B cell (primary cell): Measurements from ENCODE around the gene IL36A. TPM values are rescaled to one million over a fixed set of nuclear protein-coding genes. Genes with fewer than 3 reads are reported as not detected.

Experiments used
- ATAC-seq: fragments of 200-7000 bp; cut with Tn5 transposase; one replicate; pipeline ENCODE4 v1.10.0; 2021; ENCODE audit warnings: low read depth, mild to moderate bottlenecking, moderate number of reproducible peaks, moderate library complexity
- CTCF ChIA-PET: fragments of 350-600 bp; sonication (Branson Sonifier 250); formaldehyde crosslinking; loops from one replicate; lab custom pipeline; 2021; ENCODE audit warnings: antibody characterized with exemption, inconsistent platforms; lab: Charles Lee
- POLR2A ChIA-PET: fragments of 350-600 bp; sonication (Branson Sonifier 250); formaldehyde crosslinking; loops from one replicate; lab custom pipeline; 2021; ENCODE audit warnings: antibody characterized with exemption; lab: Charles Lee
- DNase-seq: peaks from one replicate; pipeline ENCODE4 v3.0.0; 2013
- H2AFZ ChIP-seq: 2 replicates; pipeline ENCODE4 v1.6.1; 2012; ENCODE audit warnings: mild to moderate bottlenecking, low read depth, low read length; ENCODE audit not compliant: insufficient read depth, poor library complexity, severe bottlenecking
- H3K27ac ChIP-seq, 2 donors: 1 replicate in 1 of 2; 2 replicates in 1 of 2; pipeline ENCODE4 v1.5.1; 2012 to 2013; ENCODE audit warnings: low read length in 2 of 2, mild to moderate bottlenecking in 2 of 2, moderate library complexity in 1 of 2
- H3K27me3 ChIP-seq, 4 experiments: fragments of 200-600 bp in 1 of 4; sonication (generic) in 1 of 4; replicated peaks in 1 of 4; 1 replicate in 2 of 4; 2 replicates in 2 of 4; pipeline versions ENCODE4 v1.6.1 to v1.7.0; 2013 to 2016; ENCODE audit warnings: low read length in 3 of 4, mild to moderate bottlenecking in 2 of 4, mixed read lengths in 1 of 4, moderate library complexity in 1 of 4; ENCODE audit not compliant: insufficient read depth in 4 of 4, control insufficient read depth in 3 of 4; ENCODE audit errors: control extremely low read depth in 1 of 4
- H3K36me3 ChIP-seq, 2 experiments: replicated peaks in 1 of 2; 1 replicate in 1 of 2; 2 replicates in 1 of 2; pipeline versions ENCODE4 v1.6.1 to v1.7.1; 2013; ENCODE audit warnings: low read length in 1 of 2; ENCODE audit not compliant: insufficient read depth in 2 of 2, control insufficient read depth in 1 of 2; ENCODE audit errors: control extremely low read depth in 1 of 2, extremely low read depth in 1 of 2
- H3K4me1 ChIP-seq, 2 donors: fragments of 200-600 bp in 1 of 2; sonication (generic) in 1 of 2; 1 replicate in 1 of 2; 2 replicates in 1 of 2; pipeline versions ENCODE4 v1.5.1 to v1.6.1; 2013 to 2017; ENCODE audit warnings: low read length in 2 of 2; ENCODE audit not compliant: control insufficient read depth in 2 of 2, insufficient read depth in 2 of 2
- H3K4me2 ChIP-seq: replicated peaks from 2 replicates; pipeline ENCODE3; 2012; ENCODE audit warnings: mild to moderate bottlenecking, low read depth, low read length; ENCODE audit not compliant: poor library complexity, severe bottlenecking
- H3K4me3 ChIP-seq, 5 experiments: fragments of 200-600 bp in 1 of 5; sonication (generic) in 1 of 5; 1 replicate in 3 of 5; 2 replicates in 2 of 5; pipeline versions ENCODE4 v1.5.1 to v1.7.0; 2011 to 2016; ENCODE audit warnings: low read length in 4 of 5, mild to moderate bottlenecking in 4 of 5, low read depth in 2 of 5, control low read depth in 1 of 5, moderate library complexity in 1 of 5; ENCODE audit not compliant: insufficient read depth in 1 of 5; ENCODE audit errors: control extremely low read depth in 1 of 5, extremely low read depth in 1 of 5
- H3K79me2 ChIP-seq: fragments of 200-600 bp; sonication (generic); one replicate; pipeline ENCODE4 v1.6.0; 2016; ENCODE audit warnings: low read length; ENCODE audit not compliant: control insufficient read depth, insufficient read depth
- H3K9ac ChIP-seq: fragments of 200-600 bp; sonication (generic); 2 replicates; pipeline ENCODE4 v1.6.1; 2017; ENCODE audit warnings: mild to moderate bottlenecking, low read length, moderate library complexity
- H3K9me3 ChIP-seq, 3 donors: one replicate each; pipeline versions ENCODE4 v1.6.1 to v1.7.1; 2013; ENCODE audit warnings: low read length in 2 of 3; ENCODE audit not compliant: control insufficient read depth in 2 of 3, insufficient read depth in 1 of 3; ENCODE audit errors: control extremely low read depth in 1 of 3
- H4K20me1 ChIP-seq: 2 replicates; pipeline ENCODE4 v1.6.0; 2012; ENCODE audit warnings: mild to moderate bottlenecking, low read length; ENCODE audit not compliant: insufficient read depth, control insufficient read depth, poor library complexity, severe bottlenecking
- H3K27ac Mint-ChIP-seq: one replicate; pipeline ENCODE4 v1.8.0; 2021; ENCODE audit warnings: mixed read lengths
- H3K27me3 Mint-ChIP-seq: one replicate; pipeline ENCODE4 v1.8.0; 2021; ENCODE audit warnings: mixed read lengths
- H3K4me1 Mint-ChIP-seq: one replicate; pipeline ENCODE4 v1.8.0; 2021; ENCODE audit warnings: mixed read lengths
- H3K4me3 Mint-ChIP-seq: one replicate; pipeline ENCODE4 v1.8.0; 2021; ENCODE audit warnings: mixed read lengths
- H3K9me3 Mint-ChIP-seq: one replicate; pipeline ENCODE4 v1.8.0; 2022; ENCODE audit warnings: mixed read lengths; ENCODE audit not compliant: insufficient read depth
- CTCF ChIP-seq: fragments of 200-600 bp; IDR thresholded peaks from one replicate; pipeline ENCODE4 v1.8.0; 2022; ENCODE audit warnings: antibody characterized with exemption, mild to moderate bottlenecking
- EZH2 ChIP-seq: IDR thresholded peaks from 2 replicates; pipeline ENCODE4 v1.6.1; 2012; ENCODE audit warnings: borderline replicate concordance, low read depth, mild to moderate bottlenecking, moderate library complexity, low read length; ENCODE audit not compliant: insufficient read depth, poor library complexity, severe bottlenecking
- WGBS: methylation state at CpG from one replicate; pipeline ENCODE4 v1.1.5; 2013; ENCODE audit warnings: missing lambda C conversion rate; ENCODE audit not compliant: insufficient coverage; 5-methylcytosine and 5-hydroxymethylcytosine counted together
- intact Hi-C: fragments of 100-400 bp; cut with micrococcal nuclease; formaldehyde crosslinking; loops from one replicate; pipeline ENCODE4 v1.10.0; 2022
- polyA plus RNA-seq: library from polyadenylated mRNA; depleted of rRNA; stranded (reverse); fragments of >200 nt; gene quantifications from 2 replicates; pipeline ENCODE4 v1.2.3, GENCODE V29; 2012
- total RNA-seq, 2 donors: library from RNA; stranded (reverse); fragments of 120-200 nt in 1 of 2; gene quantifications; 1 replicate in 1 of 2; 2 replicates in 1 of 2; pipeline versions ENCODE4 v1.2.3 to v1.2.4, GENCODE V29; 2013 to 2022

The IL36A gene
- total and polyA plus RNA-seq, 2 donors (not counting 1 experiment from before 2014, with no cell fraction given): not detected

GRCh38 chr2:113034016-113034415 is 28.8 kb downstream of the IL36A start:
- Histone ChIP-seq H3K79me2 (no peaks in the 10 kb centered on the region), H3K4me3 (no peak overlapping the region), H3K27me3 (peaks cover 0 to 14% (median 8%) of the 10 kb centered on the region in 4 experiments), H3K27ac (no peak overlapping the region), H3K9me3 (no peaks in the 10 kb centered on the region), H3K4me1 (no peaks in the 10 kb centered on the region), H3K36me3 (no peaks in the 10 kb centered on the region), H3K4me2 (no peak overlapping the region), H2AFZ (no peak overlapping the region), H4K20me1 (no peaks in the 10 kb centered on the region), H3K9ac (no peak overlapping the region)
- 73% methylated on average over 3 of the region's 3 CpGs for WGBS
- POLR2A ChIA-PET: no interaction called here
- intact Hi-C loops: no loop called here
- Mint-ChIP-seq H3K4me3 (no peak overlapping the region), H3K27me3 (peaks cover 42% of the 10 kb centered on the region), H3K4me1 (no peaks in the 10 kb centered on the region), H3K27ac (no peak overlapping the region), H3K9me3 (no peaks in the 10 kb centered on the region)
- ATAC-seq (no peak), DNase-seq (no peak)
- CTCF ChIA-PET: no interaction called here
- TF ChIP-seq EZH2 (no peak), CTCF (no peak)

GRCh38 chr2:113036763-113037162 is 31.5 kb downstream of the IL36A start:
- H3K27ac Mint-ChIP-seq: no peak overlapping the region
- H3K9me3 Mint-ChIP-seq: no peaks in the 10 kb centered on the region
- H3K4me3 Mint-ChIP-seq: no peak overlapping the region
- no peak for TF ChIP-seq CTCF
- TF ChIP-seq EZH2: no peak
- H3K9ac ChIP-seq: no peak overlapping the region
- H3K4me1 Mint-ChIP-seq: no peaks in the 10 kb centered on the region
- 91% methylated on average over 9 of the region's 9 CpGs for WGBS
- no peaks in the 10 kb centered on the region for H3K9me3 ChIP-seq
- H3K27me3 Mint-ChIP-seq: peaks cover 42% of the 10 kb centered on the region
- no peaks in the 10 kb centered on the region for H3K36me3 ChIP-seq
- no peak for ATAC-seq
- no peak overlapping the region for H3K27ac ChIP-seq
- H3K79me2 ChIP-seq: no peaks in the 10 kb centered on the region
- H2AFZ ChIP-seq: no peak overlapping the region
- POLR2A ChIA-PET: no interaction called here
- CTCF ChIA-PET: interaction anchor here (0.7 kb wide), 1 partner anchor 1534 kb away, joined by 3 read pairs; no protein-coding TSS in a partner anchor
- H3K4me1 ChIP-seq: no peaks in the 10 kb centered on the region
- intact Hi-C loops: no loop called here
- no peak overlapping the region for H3K4me2 ChIP-seq
- H3K27me3 ChIP-seq: peaks cover 0 to 9% (median under 1%) of the 10 kb centered on the region in 4 experiments
- DNase-seq: no peak
- H3K4me3 ChIP-seq: no peak overlapping the region
- H4K20me1 ChIP-seq: no peaks in the 10 kb centered on the region
